ENCODE data around the gene CTDSP1.

Gene CTDSP1

GRCh38 chr2:218382785-218383184, 16.9 kb upstream of the CTDSP1 start:
- no peaks in the 10 kb centered on the region for H3K9me3 ChIP-seq (ENCODE audit: control insufficient read depth, low read length)
- H3K4me3 ChIP-seq (ENCODE audit: insufficient read depth, low read depth, low read length, poor library complexity, severe bottlenecking), result no peak overlapping the region
- DNase-seq, result no peak
- no peaks in the 10 kb centered on the region for H3K4me1 ChIP-seq (ENCODE audit: control insufficient read depth, insufficient read depth, low read length, poor library complexity, severe bottlenecking)
- no peak overlapping the region for H3K27ac ChIP-seq (ENCODE audit: insufficient read depth, low read length, poor library complexity, severe bottlenecking)
- H3K36me3 ChIP-seq (ENCODE audit: control insufficient read depth, insufficient read depth, low read length), result no peaks in the 10 kb centered on the region
- H3K27me3 ChIP-seq (replicated peaks; ENCODE audit: control insufficient read depth, insufficient read depth, low read length, poor library complexity, severe bottlenecking), result no peaks in the 10 kb centered on the region

- no peak overlapping the region for H3K27ac ChIP-seq (ENCODE audit: insufficient read depth, low read length, poor library complexity, severe bottlenecking)
- H3K4me3 ChIP-seq (ENCODE audit: insufficient read depth, low read depth, low read length, poor library complexity, severe bottlenecking), result no peak overlapping the region
- no peaks in the 10 kb centered on the region for H3K27me3 ChIP-seq (replicated peaks; ENCODE audit: control insufficient read depth, insufficient read depth, low read length, poor library complexity, severe bottlenecking)
- no peaks in the 10 kb centered on the region for H3K9me3 ChIP-seq (ENCODE audit: control insufficient read depth, low read length)
- no peaks in the 10 kb centered on the region for H3K4me1 ChIP-seq (ENCODE audit: control insufficient read depth, insufficient read depth, low read length, poor library complexity, severe bottlenecking)
- DNase-seq, result no peak
- H3K36me3 ChIP-seq (ENCODE audit: control insufficient read depth, insufficient read depth, low read length), result no peaks in the 10 kb centered on the region
Observed at GRCh38 chr2:218383892-218384519, 15.7 kb upstream of the CTDSP1 start.

- H3K9me3 ChIP-seq (ENCODE audit: control insufficient read depth, low read length), result no peaks in the 10 kb centered on the region
- no peaks in the 10 kb centered on the region for H3K4me1 ChIP-seq (ENCODE audit: control insufficient read depth, insufficient read depth, low read length, poor library complexity, severe bottlenecking)
- no peak overlapping the region for H3K27ac ChIP-seq (ENCODE audit: insufficient read depth, low read length, poor library complexity, severe bottlenecking)
- H3K36me3 ChIP-seq (ENCODE audit: control insufficient read depth, insufficient read depth, low read length), result no peaks in the 10 kb centered on the region
- no peak overlapping the region for H3K4me3 ChIP-seq (ENCODE audit: insufficient read depth, low read depth, low read length, poor library complexity, severe bottlenecking)
- no peaks in the 10 kb centered on the region for H3K27me3 ChIP-seq (replicated peaks; ENCODE audit: control insufficient read depth, insufficient read depth, low read length, poor library complexity, severe bottlenecking)
- DNase-seq, result no peak
Observed at GRCh38 chr2:218384975-218385374, 14.7 kb upstream of the CTDSP1 start.

- Histone ChIP-seq H3K27ac (ENCODE audit: insufficient read depth, low read length, poor library complexity, severe bottlenecking) (no peak overlapping the region), H3K4me1 (ENCODE audit: control insufficient read depth, insufficient read depth, low read length, poor library complexity, severe bottlenecking) (no peaks in the 10 kb centered on the region), H3K9me3 (ENCODE audit: control insufficient read depth, low read length) (no peaks in the 10 kb centered on the region), H3K4me3 (ENCODE audit: insufficient read depth, low read depth, low read length, poor library complexity, severe bottlenecking) (no peak overlapping the region), H3K36me3 (ENCODE audit: control insufficient read depth, insufficient read depth, low read length) (no peaks in the 10 kb centered on the region), H3K27me3 (replicated peaks; ENCODE audit: control insufficient read depth, insufficient read depth, low read length, poor library complexity, severe bottlenecking) (no peaks in the 10 kb centered on the region)
- no peak for DNase-seq
Observed at GRCh38 chr2:218386505-218387368, 12.9 kb upstream of the CTDSP1 start.

GRCh38 chr2:218387369-218388194, 12.1 kb upstream of the CTDSP1 start:
- H3K27me3 ChIP-seq (replicated peaks; ENCODE audit: control insufficient read depth, insufficient read depth, low read length, poor library complexity, severe bottlenecking), result no peaks in the 10 kb centered on the region
- H3K4me1 ChIP-seq (ENCODE audit: control insufficient read depth, insufficient read depth, low read length, poor library complexity, severe bottlenecking), result no peaks in the 10 kb centered on the region
- H3K4me3 ChIP-seq (ENCODE audit: insufficient read depth, low read depth, low read length, poor library complexity, severe bottlenecking), result no peak overlapping the region
- no peak for DNase-seq
- no peak overlapping the region for H3K27ac ChIP-seq (ENCODE audit: insufficient read depth, low read length, poor library complexity, severe bottlenecking)
- H3K36me3 ChIP-seq (ENCODE audit: control insufficient read depth, insufficient read depth, low read length), result no peaks in the 10 kb centered on the region
- H3K9me3 ChIP-seq (ENCODE audit: control insufficient read depth, low read length), result no peaks in the 10 kb centered on the region

- no peak for DNase-seq
- no peaks in the 10 kb centered on the region for H3K9me3 ChIP-seq (ENCODE audit: control insufficient read depth, low read length)
- no peaks in the 10 kb centered on the region for H3K36me3 ChIP-seq (ENCODE audit: control insufficient read depth, insufficient read depth, low read length)
- no peak overlapping the region for H3K4me3 ChIP-seq (ENCODE audit: insufficient read depth, low read depth, low read length, poor library complexity, severe bottlenecking)
- H3K4me1 ChIP-seq (ENCODE audit: control insufficient read depth, insufficient read depth, low read length, poor library complexity, severe bottlenecking), result no peaks in the 10 kb centered on the region
- H3K27me3 ChIP-seq (replicated peaks; ENCODE audit: control insufficient read depth, insufficient read depth, low read length, poor library complexity, severe bottlenecking), result no peaks in the 10 kb centered on the region
- H3K27ac ChIP-seq (ENCODE audit: insufficient read depth, low read length, poor library complexity, severe bottlenecking), result no peak overlapping the region
Observed at GRCh38 chr2:218389333-218390150, 10.1 kb upstream of the CTDSP1 start.

GRCh38 chr2:218391202-218391601, 8.5 kb upstream of the CTDSP1 start:
- Histone ChIP-seq H3K9me3 (ENCODE audit: control insufficient read depth, low read length) (no peaks in the 10 kb centered on the region), H3K36me3 (ENCODE audit: control insufficient read depth, insufficient read depth, low read length) (no peaks in the 10 kb centered on the region), H3K4me3 (ENCODE audit: insufficient read depth, low read depth, low read length, poor library complexity, severe bottlenecking) (no peak overlapping the region), H3K27me3 (replicated peaks; ENCODE audit: control insufficient read depth, insufficient read depth, low read length, poor library complexity, severe bottlenecking) (no peaks in the 10 kb centered on the region), H3K4me1 (ENCODE audit: control insufficient read depth, insufficient read depth, low read length, poor library complexity, severe bottlenecking) (peaks cover 3% of the 10 kb centered on the region), H3K27ac (ENCODE audit: insufficient read depth, low read length, poor library complexity, severe bottlenecking) (no peak overlapping the region)
- DNase-seq, result no peak

GRCh38 chr2:218392459-218392858, 7.2 kb upstream of the CTDSP1 start:
- H3K9me3 ChIP-seq (ENCODE audit: control insufficient read depth, low read length), result no peaks in the 10 kb centered on the region
- H3K4me1 ChIP-seq (ENCODE audit: control insufficient read depth, insufficient read depth, low read length, poor library complexity, severe bottlenecking), result peaks cover 16% of the 10 kb centered on the region

GRCh38 chr2:218392891-218393462, 6.7 kb upstream of the CTDSP1 start:
- no peaks in the 10 kb centered on the region for H3K36me3 ChIP-seq (ENCODE audit: control insufficient read depth, insufficient read depth, low read length)
- no peaks in the 10 kb centered on the region for H3K27me3 ChIP-seq (replicated peaks; ENCODE audit: control insufficient read depth, insufficient read depth, low read length, poor library complexity, severe bottlenecking)
- peaks cover 21% of the 10 kb centered on the region for H3K4me1 ChIP-seq (ENCODE audit: control insufficient read depth, insufficient read depth, low read length, poor library complexity, severe bottlenecking)
- DNase-seq, result no peak
- no peak overlapping the region for H3K27ac ChIP-seq (ENCODE audit: insufficient read depth, low read length, poor library complexity, severe bottlenecking)
- no peak overlapping the region for H3K4me3 ChIP-seq (ENCODE audit: insufficient read depth, low read depth, low read length, poor library complexity, severe bottlenecking)
- no peaks in the 10 kb centered on the region for H3K9me3 ChIP-seq (ENCODE audit: control insufficient read depth, low read length)

More at GRCh38 chr2:218392459-218392858, 7.2 kb upstream of the CTDSP1 start:
- no peak for DNase-seq
- no peaks in the 10 kb centered on the region for H3K36me3 ChIP-seq (ENCODE audit: control insufficient read depth, insufficient read depth, low read length)
- H3K27me3 ChIP-seq (replicated peaks; ENCODE audit: control insufficient read depth, insufficient read depth, low read length, poor library complexity, severe bottlenecking), result no peaks in the 10 kb centered on the region
- no peak overlapping the region for H3K27ac ChIP-seq (ENCODE audit: insufficient read depth, low read length, poor library complexity, severe bottlenecking)
- no peak overlapping the region for H3K4me3 ChIP-seq (ENCODE audit: insufficient read depth, low read depth, low read length, poor library complexity, severe bottlenecking)
